Measurements from ENCODE around the gene CSRNP3. TPM values are rescaled to one million over a fixed set of nuclear protein-coding genes. Genes with fewer than 3 reads are reported as not detected.

Gene CSRNP3
- total RNA-seq, 1 donor from 2014 or later = 2.3 TPM

- no peak overlapping the region for H3K4me3 ChIP-seq
- TF ChIP-seq CTCF (IDR thresholded peaks at IDR 0.05) = no peak
Observed at GRCh38 chr2:165666605-165667004, 197.1 kb downstream of the CSRNP3 start.

GRCh38 chr2:165667375-165667774 lies 197.9 kb downstream of the CSRNP3 start:
- H3K36me3 ChIP-seq = no peaks in the 10 kb centered on the region
- no peaks in the 10 kb centered on the region for H3K27me3 ChIP-seq (ENCODE audit: low read depth)
- TF ChIP-seq CTCF (IDR thresholded peaks at IDR 0.05) = no peak
- intact Hi-C loops (cut with DNase I) = no loop called here
- H3K4me3 ChIP-seq = no peak overlapping the region
- no peak for DNase-seq
- no peaks in the 10 kb centered on the region for H3K4me1 ChIP-seq
- no peak for ATAC-seq
- H3K9me3 ChIP-seq = no peaks in the 10 kb centered on the region
- H3K27ac ChIP-seq = no peak overlapping the region

More at GRCh38 chr2:165666605-165667004, 197.1 kb downstream of the CSRNP3 start:
- Histone ChIP-seq H3K27me3 (ENCODE audit: low read depth) (no peaks in the 10 kb centered on the region), H3K4me1 (no peaks in the 10 kb centered on the region), H3K9me3 (no peaks in the 10 kb centered on the region), H3K36me3 (no peaks in the 10 kb centered on the region), H3K27ac (no peak overlapping the region)
- intact Hi-C loops (cut with DNase I) = no loop called here
- ATAC-seq (no peak), DNase-seq (no peak)

- no peaks in the 10 kb centered on the region for H3K27me3 ChIP-seq (ENCODE audit: low read depth)
- DNase-seq = no peak
- no peaks in the 10 kb centered on the region for H3K36me3 ChIP-seq
- ATAC-seq = no peak
- intact Hi-C loops (cut with DNase I) = no loop called here
- no peaks in the 10 kb centered on the region for H3K9me3 ChIP-seq
- H3K27ac ChIP-seq = no peak overlapping the region
- no peak for TF ChIP-seq CTCF (IDR thresholded peaks at IDR 0.05)
- H3K4me1 ChIP-seq = no peaks in the 10 kb centered on the region
- no peak overlapping the region for H3K4me3 ChIP-seq
Observed at GRCh38 chr2:165674780-165675179, 205.3 kb downstream of the CSRNP3 start.

- H3K4me3 ChIP-seq = no peak overlapping the region
- H3K9me3 ChIP-seq = no peaks in the 10 kb centered on the region
- H3K36me3 ChIP-seq = no peaks in the 10 kb centered on the region
- no peak overlapping the region for H3K27ac ChIP-seq
- no peaks in the 10 kb centered on the region for H3K27me3 ChIP-seq (ENCODE audit: low read depth)
- H3K4me1 ChIP-seq = no peaks in the 10 kb centered on the region
- ATAC-seq (no peak), DNase-seq (no peak)
- TF ChIP-seq CTCF (IDR thresholded peaks at IDR 0.05) = no peak
- intact Hi-C loops (cut with DNase I) = no loop called here
Observed at GRCh38 chr2:165675551-165675968, 206.1 kb downstream of the CSRNP3 start.

- Histone ChIP-seq H3K9me3 (no peaks in the 10 kb centered on the region), H3K4me3 (no peak overlapping the region), H3K4me1 (peaks cover 11% of the 10 kb centered on the region), H3K27ac (no peak overlapping the region), H3K36me3 (no peaks in the 10 kb centered on the region), H3K27me3 (ENCODE audit: low read depth) (no peaks in the 10 kb centered on the region)
- intact Hi-C loops (cut with DNase I) = no loop called here
- TF ChIP-seq CTCF (IDR thresholded peaks at IDR 0.05) = no peak
- ATAC-seq (no peak), DNase-seq (no peak)
Observed at GRCh38 chr2:165678882-165679281, 209.4 kb downstream of the CSRNP3 start.

GRCh38 chr2:165679621-165680020 lies 210.1 kb downstream of the CSRNP3 start:
- TF ChIP-seq CTCF (IDR thresholded peaks at IDR 0.05) = no peak
- H3K4me3 ChIP-seq = no peak overlapping the region
- intact Hi-C loops (cut with DNase I) = no loop called here
- no peaks in the 10 kb centered on the region for H3K27me3 ChIP-seq (ENCODE audit: low read depth)
- peaks cover 11% of the 10 kb centered on the region for H3K4me1 ChIP-seq
- H3K27ac ChIP-seq = no peak overlapping the region
- ATAC-seq (no peak), DNase-seq (no peak)
- H3K36me3 ChIP-seq = no peaks in the 10 kb centered on the region
- no peaks in the 10 kb centered on the region for H3K9me3 ChIP-seq

All from lower lobe of right lung (tissue), 2 donors.